MM.1S (cell line): Measurements from ENCODE around the gene EID2.

Experiments
- DNase-seq: peaks from one replicate; pipeline ENCODE4 v3.0.0-alpha.2; 2015
- H2AFZ ChIP-seq: fragments of 300-600 bp; sonication (generic); 2 replicates; pipeline ENCODE4 v1.6.0; 2016; ENCODE audit warnings: antibody characterized with exemption, low read length
- H3F3A ChIP-seq: fragments of 300-600 bp; sonication (generic); 2 replicates; pipeline ENCODE4 v1.6.1; 2016; ENCODE audit warnings: mild to moderate bottlenecking, antibody characterized with exemption, low read length, moderate library complexity, mixed read lengths; ENCODE audit not compliant: insufficient read depth
- H3K27ac ChIP-seq: fragments of 300-600 bp; sonication (generic); 2 replicates; pipeline ENCODE4 v1.5.1; 2016; ENCODE audit warnings: mild to moderate bottlenecking, low read length
- H3K27me3 ChIP-seq: fragments of 300-600 bp; sonication (generic); replicated peaks from 2 replicates; pipeline ENCODE4 v1.6.0; 2016; ENCODE audit warnings: low read length; ENCODE audit not compliant: insufficient read depth
- H3K36me3 ChIP-seq: fragments of 300-600 bp; sonication (generic); replicated peaks from 2 replicates; pipeline ENCODE4 v1.6.1; 2016; ENCODE audit warnings: mild to moderate bottlenecking, low read length, mixed read lengths; ENCODE audit not compliant: insufficient read depth
- H3K4me1 ChIP-seq: fragments of 300-600 bp; sonication (generic); 2 replicates; pipeline ENCODE4 v1.6.1; 2016; ENCODE audit warnings: low read length, mixed read lengths
- H3K4me2 ChIP-seq: fragments of 300-600 bp; sonication (generic); 2 replicates; pipeline ENCODE4 v1.6.0; 2016; ENCODE audit warnings: low read depth, low read length
- H3K4me3 ChIP-seq: fragments of 300-600 bp; sonication (generic); 2 replicates; pipeline ENCODE4 v1.5.1; 2016; ENCODE audit warnings: low read length, mixed read lengths
- H3K79me2 ChIP-seq: fragments of 300-600 bp; sonication (generic); 2 replicates; pipeline ENCODE4 v1.6.1; 2016; ENCODE audit warnings: mixed run types, low read length, mixed read lengths
- H3K9ac ChIP-seq: fragments of 300-600 bp; sonication (generic); 2 replicates; pipeline ENCODE4 v1.6.1; 2016; ENCODE audit warnings: low read length, mixed read lengths
- H3K9me2 ChIP-seq: fragments of 300-600 bp; sonication (generic); replicated peaks from 2 replicates; pipeline ENCODE4 v1.6.1; 2016; ENCODE audit warnings: mild to moderate bottlenecking, low read length, mixed read lengths; ENCODE audit not compliant: insufficient read depth
- H3K9me3 ChIP-seq: fragments of 300-600 bp; sonication (generic); replicated peaks from 2 replicates; pipeline ENCODE4 v1.6.1; 2016; ENCODE audit warnings: mild to moderate bottlenecking, low read length, mixed read lengths; ENCODE audit not compliant: insufficient read depth
- H4K20me1 ChIP-seq: fragments of 300-600 bp; sonication (generic); 2 replicates; pipeline ENCODE4 v1.6.1; 2016; ENCODE audit warnings: mild to moderate bottlenecking, low read length, moderate library complexity, mixed read lengths; ENCODE audit not compliant: insufficient read depth
- EZH2 ChIP-seq: fragments of 300-600 bp; sonication (generic); optimal IDR thresholded peaks from 2 replicates; pipeline ENCODE3; 2017; ENCODE audit warnings: low read depth, mild to moderate bottlenecking, antibody characterized with exemption, low read length, mixed read lengths
- EZH2phosphoT487 ChIP-seq: fragments of 300-600 bp; sonication (generic); IDR thresholded peaks from 2 replicates; pipeline ENCODE4 v1.6.1; 2018; ENCODE audit warnings: antibody characterized with exemption, low read length
- TF ChIP-seq, protein P1 (sequence below): fragments of 300-600 bp; sonication (generic); IDR thresholded peaks from 2 replicates; pipeline ENCODE4 v1.5.1; 2016; ENCODE audit warnings: antibody characterized with exemption, low read length, mixed read lengths

The EID2 gene

GRCh38 chr19:39544226-39544903 is 4.4 kb upstream of the EID2 start:
- H3K27me3 ChIP-seq = 0 out of 2 replicates have a peak, but pooled peaks cover 3% of the 10 kb centered on the region
- H3K9ac ChIP-seq = no peak overlapping the region
- H3K9me3 ChIP-seq = no peaks in the 10 kb centered on the region
- peaks cover 1% of the 10 kb centered on the region for H3K79me2 ChIP-seq
- H2AFZ ChIP-seq = no peak overlapping the region
- H3F3A ChIP-seq = no peaks in the 10 kb centered on the region
- H3K4me1 ChIP-seq = peaks cover 4% of the 10 kb centered on the region; the same call in 1 of the 2 replicates
- H3K4me2 ChIP-seq = no peak overlapping the region
- H4K20me1 ChIP-seq = no peaks in the 10 kb centered on the region
- no peaks in the 10 kb centered on the region for H3K36me3 ChIP-seq
- no peak overlapping the region for H3K27ac ChIP-seq
- H3K4me3 ChIP-seq = no peak overlapping the region
- no peaks in the 10 kb centered on the region for H3K9me2 ChIP-seq
- TF ChIP-seq, protein P1, sequence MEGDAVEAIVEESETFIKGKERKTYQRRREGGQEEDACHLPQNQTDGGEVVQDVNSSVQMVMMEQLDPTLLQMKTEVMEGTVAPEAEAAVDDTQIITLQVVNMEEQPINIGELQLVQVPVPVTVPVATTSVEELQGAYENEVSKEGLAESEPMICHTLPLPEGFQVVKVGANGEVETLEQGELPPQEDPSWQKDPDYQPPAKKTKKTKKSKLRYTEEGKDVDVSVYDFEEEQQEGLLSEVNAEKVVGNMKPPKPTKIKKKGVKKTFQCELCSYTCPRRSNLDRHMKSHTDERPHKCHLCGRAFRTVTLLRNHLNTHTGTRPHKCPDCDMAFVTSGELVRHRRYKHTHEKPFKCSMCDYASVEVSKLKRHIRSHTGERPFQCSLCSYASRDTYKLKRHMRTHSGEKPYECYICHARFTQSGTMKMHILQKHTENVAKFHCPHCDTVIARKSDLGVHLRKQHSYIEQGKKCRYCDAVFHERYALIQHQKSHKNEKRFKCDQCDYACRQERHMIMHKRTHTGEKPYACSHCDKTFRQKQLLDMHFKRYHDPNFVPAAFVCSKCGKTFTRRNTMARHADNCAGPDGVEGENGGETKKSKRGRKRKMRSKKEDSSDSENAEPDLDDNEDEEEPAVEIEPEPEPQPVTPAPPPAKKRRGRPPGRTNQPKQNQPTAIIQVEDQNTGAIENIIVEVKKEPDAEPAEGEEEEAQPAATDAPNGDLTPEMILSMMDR = no peak
- no peak for TF ChIP-seq EZH2
- no peak for TF ChIP-seq EZH2phosphoT487
- DNase-seq = no peak

DNA sequence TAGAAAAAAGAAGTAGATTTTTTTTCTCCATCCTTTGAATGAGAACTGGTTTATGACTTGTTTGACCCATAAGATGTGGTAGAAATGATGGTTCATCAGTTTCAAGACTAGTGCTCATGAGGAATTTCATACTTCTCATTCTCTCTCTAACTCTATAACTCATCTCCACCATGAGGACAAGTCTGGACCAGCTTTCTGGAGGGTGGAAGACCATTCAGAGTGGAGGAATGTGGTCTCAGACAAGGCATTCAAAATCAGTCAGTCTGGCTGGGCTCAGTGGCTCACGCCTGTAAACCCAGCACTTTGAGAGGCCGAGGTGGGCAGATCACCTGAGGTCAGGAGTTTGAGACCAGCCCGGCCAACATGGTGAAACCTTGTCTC is 3.5 kb upstream of the EID2 start:
- Histone ChIP-seq H3K9me2 (no peaks in the 10 kb centered on the region), H3K9me3 (no peaks in the 10 kb centered on the region), H2AFZ (no peak overlapping the region), H3K4me2 (no peak overlapping the region), H3K79me2 (peaks cover 9% of the 10 kb centered on the region), H3K4me3 (no peak overlapping the region), H3K9ac (no peak overlapping the region), H3K27me3 (0 out of 2 replicates have a peak, but pooled peaks cover 3% of the 10 kb centered on the region), H3K36me3 (no peaks in the 10 kb centered on the region), H3K27ac (no peak overlapping the region), H3K4me1 (peaks cover 4% of the 10 kb centered on the region), H4K20me1 (no peaks in the 10 kb centered on the region), H3F3A (no peaks in the 10 kb centered on the region)
- no peak for TF ChIP-seq EZH2
- TF ChIP-seq EZH2phosphoT487 = no peak
- TF ChIP-seq, protein P1 = no peak
- no peak for DNase-seq

DNA sequence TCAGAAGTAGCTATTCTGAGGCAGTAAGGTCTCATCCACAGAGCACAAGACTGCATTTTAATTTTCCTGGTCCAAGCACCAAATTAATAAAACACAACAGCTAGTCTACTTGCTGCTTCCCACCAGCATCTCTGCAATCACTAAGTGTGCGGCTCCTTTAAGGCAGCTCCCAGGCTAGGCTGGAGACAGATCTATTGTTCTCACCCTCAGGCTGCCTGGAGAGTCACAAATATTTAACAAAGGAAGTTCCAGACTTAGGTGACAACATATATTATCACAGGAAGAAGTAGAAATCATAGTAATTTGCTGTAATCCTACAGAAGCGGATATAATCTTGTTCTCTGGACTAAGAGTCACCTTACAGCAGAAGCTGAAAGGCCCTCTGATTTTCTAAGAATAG is 2.2 kb upstream of the EID2 start:
- H3K27me3 ChIP-seq = 0 out of 2 replicates have a peak, but pooled peaks cover 3% of the 10 kb centered on the region
- no peaks in the 10 kb centered on the region for H3K36me3 ChIP-seq
- H3F3A ChIP-seq = no peaks in the 10 kb centered on the region
- no peak for DNase-seq
- H3K27ac ChIP-seq = no peak overlapping the region
- no peak overlapping the region for H3K4me2 ChIP-seq
- H3K79me2 ChIP-seq = peaks cover 15% of the 10 kb centered on the region
- H4K20me1 ChIP-seq = no peaks in the 10 kb centered on the region
- TF ChIP-seq EZH2phosphoT487 (no peak), EZH2 (no peak)
- TF ChIP-seq, protein P1 = no peak
- no peak overlapping the region for H2AFZ ChIP-seq
- peaks cover 8% of the 10 kb centered on the region for H3K4me1 ChIP-seq
- H3K9me3 ChIP-seq = no peaks in the 10 kb centered on the region
- no peak overlapping the region for H3K4me3 ChIP-seq
- H3K9me2 ChIP-seq = no peaks in the 10 kb centered on the region
- no peak overlapping the region for H3K9ac ChIP-seq
